Muscle layer of duodenum (tissue), 2 donors: ENCODE measurements around the gene MVB12B.

Experiments
- H3K27ac ChIP-seq: one replicate; pipeline ENCODE4 v1.7.0; 2013; ENCODE audit warnings: mild to moderate bottlenecking, low read length
- H3K27me3 ChIP-seq: one replicate; pipeline ENCODE4 v1.7.0; 2013; ENCODE audit warnings: low read depth, mild to moderate bottlenecking, control low read depth, low read length
- H3K36me3 ChIP-seq, 2 donors: one replicate each; pipeline ENCODE4 v1.7.0; 2013; ENCODE audit warnings: low read length in 2 of 2, control low read depth in 1 of 2, mild to moderate bottlenecking in 1 of 2; ENCODE audit not compliant: insufficient read depth in 2 of 2, control insufficient read depth in 1 of 2
- H3K4me1 ChIP-seq, 2 donors: one replicate each; pipeline ENCODE4 v1.7.0; 2013; ENCODE audit warnings: low read length in 2 of 2, mild to moderate bottlenecking in 2 of 2, control low read depth in 1 of 2, moderate library complexity in 1 of 2; ENCODE audit not compliant: insufficient read depth in 2 of 2, control insufficient read depth in 1 of 2
- H3K4me3 ChIP-seq, 2 donors: one replicate each; pipeline ENCODE4 v1.7.0; 2013; ENCODE audit warnings: low read length in 2 of 2, low read depth in 1 of 2, mild to moderate bottlenecking in 1 of 2
- H3K9me3 ChIP-seq, 2 donors: one replicate each; pipeline ENCODE4 v1.7.0; 2013; ENCODE audit warnings: low read length in 2 of 2, control low read depth in 1 of 2, mild to moderate bottlenecking in 1 of 2; ENCODE audit not compliant: control insufficient read depth in 1 of 2
- donor health status: healthy.

MVB12B gene

DNA sequence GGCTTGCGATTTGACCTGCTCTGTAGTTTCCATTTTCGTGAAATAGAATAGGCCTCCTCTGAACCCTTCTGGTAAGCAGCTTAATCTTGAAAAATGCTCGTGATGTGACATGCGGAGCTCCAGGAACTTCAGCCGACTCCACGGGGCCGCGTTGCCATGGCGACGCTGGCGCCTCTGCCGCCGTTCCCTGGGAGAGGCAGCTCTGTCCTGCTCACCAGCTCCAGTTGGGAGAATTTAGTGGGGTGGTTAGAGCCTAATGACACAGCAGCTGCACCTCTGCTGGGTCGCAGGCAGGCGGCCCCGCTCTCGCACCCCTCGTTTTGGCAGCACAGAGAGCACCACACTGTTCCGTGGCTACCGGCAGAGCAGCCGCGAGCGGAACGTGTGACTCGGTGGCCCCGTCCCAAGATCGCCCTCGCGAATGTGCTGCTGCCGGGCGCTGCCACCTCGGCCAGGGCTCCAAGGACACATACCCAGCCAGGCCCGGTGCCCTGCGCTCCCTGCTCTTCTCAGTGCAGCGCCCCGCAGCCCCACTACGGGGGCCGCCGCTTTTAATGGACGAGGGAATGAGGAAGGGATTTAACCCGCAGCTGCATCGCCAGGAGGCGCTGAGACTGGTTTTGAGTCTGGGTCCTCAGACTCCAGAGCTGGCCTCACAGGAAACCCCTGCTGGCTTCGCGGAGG, 155.9 kb downstream of the MVB12B start:
- Histone ChIP-seq H3K9me3 (no peaks in the 10 kb centered on the region), H3K27me3 (no peaks in the 10 kb centered on the region), H3K4me3 (no peak overlapping the region), H3K4me1 (peaks cover 0 to 6% of the 10 kb centered on the region in 2 donors), H3K36me3 (peaks cover 5 to 50% of the 10 kb centered on the region in 2 donors), H3K27ac (no peak overlapping the region)

DNA sequence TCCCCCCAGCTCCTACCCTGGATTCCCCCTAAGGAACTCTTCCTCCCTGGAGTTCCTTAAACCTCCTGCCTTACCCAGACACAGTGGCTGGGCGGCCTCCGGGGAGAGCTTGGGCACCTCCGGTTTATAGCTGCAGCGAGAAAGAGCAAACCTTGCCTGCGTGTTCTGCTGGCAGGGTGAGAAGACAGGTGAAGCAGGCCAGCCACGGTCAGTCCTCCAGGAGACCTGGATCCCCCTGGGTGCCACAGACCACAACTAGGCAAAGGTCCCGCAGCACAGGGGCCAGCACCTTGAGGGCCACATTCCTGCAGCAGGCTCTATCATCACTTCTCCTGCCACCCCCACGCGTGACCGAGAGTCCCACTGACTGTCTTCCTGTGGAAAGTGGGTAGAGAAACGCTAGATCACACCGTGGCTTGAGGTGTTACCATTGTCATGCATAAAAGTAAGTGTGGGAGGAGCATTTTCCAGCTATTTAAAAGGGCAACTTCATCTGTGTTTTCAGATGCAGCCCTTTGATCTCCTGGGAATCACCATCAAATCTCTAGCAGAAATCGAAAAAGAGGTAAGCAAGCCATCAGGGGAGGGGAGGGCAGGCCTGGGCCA, 156.9 kb downstream of the MVB12B start:
- Histone ChIP-seq H3K4me1 (peaks cover 0 to 6% of the 10 kb centered on the region in 2 donors), H3K4me3 (no peak overlapping the region), H3K9me3 (no peaks in the 10 kb centered on the region), H3K27me3 (no peaks in the 10 kb centered on the region), H3K27ac (no peak overlapping the region), H3K36me3 (peaks cover 5 to 50% of the 10 kb centered on the region in 2 donors)

DNA sequence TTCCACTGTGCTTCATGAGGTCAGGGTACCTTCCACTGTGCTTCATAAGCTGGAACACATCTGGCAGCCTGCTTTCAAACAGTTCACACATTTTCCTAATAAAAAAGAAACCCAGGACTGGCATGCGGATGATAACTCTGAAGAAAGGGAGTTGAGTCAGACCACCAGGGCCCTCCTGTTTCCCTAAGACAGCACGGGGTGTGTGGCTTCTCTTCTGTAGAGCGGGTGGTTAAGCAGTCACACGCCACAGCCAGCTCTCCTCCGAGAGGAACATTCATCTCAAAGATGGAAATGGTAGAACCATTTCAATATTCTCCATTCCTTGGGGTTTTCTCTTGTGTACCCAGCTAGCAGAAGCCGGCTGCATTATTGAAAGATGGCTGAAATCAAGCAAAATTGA, 159.0 kb downstream of the MVB12B start:
- Histone ChIP-seq H3K36me3 (peaks cover 5 to 35% of the 10 kb centered on the region in 2 donors), H3K4me1 (peaks cover 0 to 6% of the 10 kb centered on the region in 2 donors), H3K27ac (no peak overlapping the region), H3K27me3 (no peaks in the 10 kb centered on the region), H3K4me3 (no peak overlapping the region), H3K9me3 (no peaks in the 10 kb centered on the region)

DNA sequence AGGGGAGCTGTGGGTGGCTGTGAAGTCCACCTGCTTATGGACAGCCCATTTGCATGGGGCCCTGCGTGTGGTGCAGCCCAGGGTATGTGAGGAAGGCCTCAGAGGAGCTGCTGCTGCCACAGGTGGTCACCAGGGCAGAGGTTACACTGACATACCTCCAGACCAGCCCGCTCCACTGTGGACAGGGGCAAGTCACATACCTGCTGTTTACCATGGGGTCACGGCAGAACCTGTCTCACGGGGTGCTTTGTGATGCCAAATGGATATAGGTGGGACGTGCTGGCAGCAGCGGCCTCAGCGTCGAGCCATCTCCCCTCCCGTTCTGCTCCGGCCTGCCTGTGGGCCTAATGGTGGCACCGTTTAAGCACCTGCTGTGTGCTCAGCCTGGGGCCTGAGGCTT, 159.6 kb downstream of the MVB12B start:
- Histone ChIP-seq H3K4me1 (peaks cover 0 to 11% of the 10 kb centered on the region in 2 donors), H3K27ac (no peak overlapping the region), H3K4me3 (no peak overlapping the region), H3K36me3 (peaks cover 5 to 29% of the 10 kb centered on the region in 2 donors), H3K9me3 (no peaks in the 10 kb centered on the region), H3K27me3 (no peaks in the 10 kb centered on the region)

DNA sequence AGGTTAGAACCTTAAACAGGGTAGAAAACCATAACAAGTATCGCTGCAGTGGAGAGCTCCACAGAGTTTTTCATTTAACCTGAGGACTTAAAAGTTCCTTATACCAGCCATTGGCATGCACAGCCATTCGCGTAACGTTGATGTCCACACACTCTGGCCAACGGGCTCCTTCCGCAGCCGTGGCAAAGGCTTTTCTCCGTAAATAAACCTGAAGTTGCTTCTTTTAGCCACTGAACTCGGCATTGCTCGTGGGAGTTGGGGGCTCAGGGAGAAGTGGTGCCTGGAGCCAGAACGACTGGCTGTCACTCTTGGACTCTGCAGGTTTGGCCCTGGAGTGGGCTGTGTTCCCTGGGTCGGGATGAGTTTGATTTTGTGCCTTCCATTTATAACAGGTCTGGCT, 161.2 kb downstream of the MVB12B start:
- peaks cover 0 to 5% of the 10 kb centered on the region in 2 donors for H3K4me1 ChIP-seq
- H3K27ac ChIP-seq, result no peak overlapping the region
- H3K27me3 ChIP-seq, result no peaks in the 10 kb centered on the region
- H3K9me3 ChIP-seq, result no peaks in the 10 kb centered on the region
- no peak overlapping the region for H3K4me3 ChIP-seq
- H3K36me3 ChIP-seq, result peaks cover 0 to 21% of the 10 kb centered on the region in 2 donors

DNA sequence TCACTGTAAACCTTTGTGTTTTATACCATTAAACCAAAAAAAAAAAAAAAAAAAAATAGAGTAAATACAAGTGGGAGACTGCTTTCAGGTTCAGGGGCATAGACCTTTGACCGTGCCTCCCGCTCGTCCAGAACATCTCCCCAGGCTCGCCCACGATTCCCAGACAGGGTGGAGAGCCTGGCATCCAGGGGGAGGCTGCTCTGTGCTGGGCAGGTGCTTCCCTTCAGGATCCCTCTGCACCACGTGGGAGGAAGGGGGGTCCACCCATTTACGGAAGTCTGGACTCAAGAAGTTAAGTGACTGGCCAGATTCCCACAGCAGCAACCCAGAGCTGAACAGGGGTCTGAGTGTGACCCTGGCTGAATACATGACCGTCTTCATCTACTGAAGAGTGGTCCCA, 161.7 kb downstream of the MVB12B start:
- Histone ChIP-seq H3K36me3 (peaks cover 0 to 21% of the 10 kb centered on the region in 2 donors), H3K4me1 (peaks cover 0 to 5% of the 10 kb centered on the region in 2 donors), H3K27ac (no peak overlapping the region), H3K4me3 (no peak overlapping the region), H3K9me3 (no peaks in the 10 kb centered on the region), H3K27me3 (no peaks in the 10 kb centered on the region)

DNA sequence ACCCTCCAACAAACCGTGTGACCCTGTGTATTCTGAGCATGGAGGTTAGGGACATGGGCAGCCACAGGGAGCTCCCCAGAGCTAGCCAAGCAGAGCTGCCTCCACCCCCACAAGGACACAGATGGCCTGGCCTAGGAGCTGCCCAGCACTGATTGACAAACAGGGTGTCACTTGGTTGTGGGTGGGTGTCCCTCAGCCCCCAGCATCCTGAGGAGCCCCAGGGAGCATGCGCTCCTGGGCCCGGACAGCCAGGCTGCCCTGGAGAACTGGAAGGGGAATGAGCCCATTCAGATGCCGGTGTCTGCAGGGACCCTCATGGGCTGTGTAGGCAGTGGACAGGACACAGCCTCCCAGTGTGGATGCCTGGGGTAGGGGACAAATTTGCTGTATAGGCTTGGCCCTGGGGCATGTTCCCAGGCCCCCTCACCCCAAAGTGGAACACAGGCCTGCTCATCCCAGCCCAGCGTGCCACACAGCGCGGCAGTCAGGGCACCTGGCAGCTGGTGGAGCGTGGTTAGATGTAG, 162.3 kb downstream of the MVB12B start:
- H3K27ac ChIP-seq, result no peak overlapping the region
- no peak overlapping the region for H3K4me3 ChIP-seq
- no peaks in the 10 kb centered on the region for H3K27me3 ChIP-seq
- no peaks in the 10 kb centered on the region for H3K9me3 ChIP-seq
- peaks cover 0 to 5% of the 10 kb centered on the region in 2 donors for H3K4me1 ChIP-seq
- H3K36me3 ChIP-seq, result peaks cover 0 to 15% of the 10 kb centered on the region in 2 donors

DNA sequence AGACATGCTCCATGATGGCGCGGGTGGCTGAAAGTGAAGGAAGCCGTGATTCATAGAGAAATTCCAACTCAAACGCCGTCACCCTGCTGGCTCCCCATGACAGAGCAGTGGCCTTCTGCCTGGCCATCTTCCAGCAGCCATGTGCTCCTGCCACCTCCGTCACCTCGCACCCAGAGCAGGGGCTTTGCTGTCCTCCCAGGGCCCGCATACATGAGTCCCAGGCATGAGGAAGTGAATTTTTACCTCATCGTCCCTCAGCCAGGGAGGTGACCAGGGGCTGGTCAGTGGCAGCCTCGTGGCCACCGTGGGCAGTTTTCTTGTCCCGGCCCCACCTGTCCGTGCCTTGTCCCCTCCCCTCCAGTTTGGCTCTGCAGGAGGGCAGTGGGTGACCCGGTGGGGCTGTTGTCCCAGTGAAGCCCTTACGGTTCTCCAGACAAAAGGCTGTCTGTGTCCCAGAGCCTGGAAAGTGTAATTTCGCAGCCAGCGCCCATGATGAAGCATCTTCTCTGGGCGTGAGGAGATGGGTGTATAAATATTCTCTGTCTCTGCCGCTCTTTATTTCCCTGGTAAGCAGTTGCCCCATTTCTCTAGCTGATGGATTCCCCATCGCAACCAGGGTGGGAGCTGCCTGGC, 163.1 kb downstream of the MVB12B start:
- Histone ChIP-seq H3K36me3 (peaks cover 0 to 11% of the 10 kb centered on the region in 2 donors), H3K27me3 (no peaks in the 10 kb centered on the region), H3K4me1 (peaks cover 0 to 5% of the 10 kb centered on the region in 2 donors), H3K4me3 (no peak overlapping the region), H3K27ac (no peak overlapping the region), H3K9me3 (no peaks in the 10 kb centered on the region)

DNA sequence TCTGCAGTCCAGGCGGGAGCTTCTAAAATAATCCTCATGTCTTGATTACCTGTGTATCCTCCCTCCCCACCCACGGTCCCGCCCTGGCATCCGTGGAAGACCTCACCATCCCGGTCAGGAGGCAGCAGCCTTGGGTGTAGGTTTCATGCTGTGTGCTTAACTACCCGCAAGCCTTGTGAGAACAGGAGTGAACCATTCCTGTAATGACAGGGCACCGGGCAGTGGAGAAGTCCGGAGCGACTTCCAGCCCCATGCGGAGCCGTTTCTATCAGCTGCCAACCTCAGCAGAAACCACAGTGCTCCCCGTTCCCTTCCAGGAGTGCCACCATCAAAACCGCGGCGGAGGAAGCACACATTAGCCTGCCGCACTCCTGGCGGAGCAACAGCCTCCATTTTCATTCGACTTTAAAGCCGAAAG, 163.6 kb downstream of the MVB12B start:
- peaks cover 0 to 5% of the 10 kb centered on the region in 2 donors for H3K4me1 ChIP-seq
- H3K9me3 ChIP-seq, result no peaks in the 10 kb centered on the region
- H3K27ac ChIP-seq, result no peak overlapping the region
- no peaks in the 10 kb centered on the region for H3K27me3 ChIP-seq
- no peak overlapping the region for H3K4me3 ChIP-seq
- peaks cover 0 to 11% of the 10 kb centered on the region in 2 donors for H3K36me3 ChIP-seq

DNA sequence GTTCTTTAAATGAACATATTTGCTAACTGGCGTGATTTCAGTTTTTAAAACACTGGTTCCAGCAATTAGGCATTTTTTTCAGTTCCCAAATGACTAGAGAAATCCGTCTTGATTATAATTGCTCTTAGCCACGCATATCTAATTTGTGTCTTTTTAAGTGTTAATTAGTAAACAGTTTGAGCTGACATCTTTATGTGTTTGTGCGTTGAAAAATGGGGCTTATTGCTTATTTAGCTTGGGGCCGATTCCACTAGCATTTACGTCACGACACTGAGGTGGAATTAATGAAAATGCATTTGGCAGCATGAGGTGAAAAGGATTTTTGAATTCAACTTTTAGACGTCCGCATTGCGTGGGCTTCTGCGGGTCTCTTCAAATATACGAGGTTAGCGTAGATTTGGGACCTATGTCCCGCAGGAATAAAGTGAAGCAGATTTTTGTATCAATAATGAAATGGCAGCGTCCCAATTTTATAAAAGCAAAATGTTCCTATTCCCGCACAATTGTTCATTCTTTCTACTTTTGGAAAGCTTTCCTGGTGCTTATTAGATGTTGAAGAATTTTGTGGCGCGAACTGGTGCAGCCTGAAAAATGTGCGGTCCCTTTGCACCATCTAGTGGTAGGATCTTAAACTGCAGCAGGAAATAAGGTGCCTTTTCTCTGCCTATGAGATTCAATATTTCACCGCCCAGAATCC, 164.4 kb downstream of the MVB12B start:
- peaks cover 0 to 5% of the 10 kb centered on the region in 2 donors for H3K4me1 ChIP-seq
- no peak overlapping the region for H3K27ac ChIP-seq
- no peaks in the 10 kb centered on the region for H3K27me3 ChIP-seq
- H3K36me3 ChIP-seq, result peaks cover 0 to 14% of the 10 kb centered on the region in 2 donors
- H3K4me3 ChIP-seq, result no peak overlapping the region
- H3K9me3 ChIP-seq, result no peaks in the 10 kb centered on the region

DNA sequence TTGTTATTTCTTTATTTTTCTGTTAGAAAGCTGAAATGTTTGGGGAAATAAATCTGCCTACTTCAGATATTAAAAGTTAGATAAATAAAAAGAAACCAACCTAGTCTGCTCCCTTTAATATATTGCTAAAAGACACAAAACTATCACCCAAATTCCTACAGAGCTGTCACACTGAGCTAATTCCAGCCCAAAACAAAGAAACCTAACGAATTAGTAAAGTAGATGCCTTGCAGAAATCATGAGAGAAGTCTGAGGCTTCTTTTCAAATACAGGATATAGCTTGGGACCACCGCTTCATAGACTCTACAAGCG, 164.9 kb downstream of the MVB12B start:
- Histone ChIP-seq H3K9me3 (no peaks in the 10 kb centered on the region), H3K4me1 (peaks cover 0 to 5% of the 10 kb centered on the region in 2 donors), H3K4me3 (no peak overlapping the region), H3K27me3 (no peaks in the 10 kb centered on the region), H3K36me3 (peaks cover 0 to 9% of the 10 kb centered on the region in 2 donors), H3K27ac (no peak overlapping the region)
